ENCODE data around the gene WWC1. TPM values are rescaled to one million over a fixed set of nuclear protein-coding genes. Genes with fewer than 3 reads are reported as not detected.

WWC1 gene
- total RNA-seq, 1 experiment from 2014 or later = 190 TPM

DNA sequence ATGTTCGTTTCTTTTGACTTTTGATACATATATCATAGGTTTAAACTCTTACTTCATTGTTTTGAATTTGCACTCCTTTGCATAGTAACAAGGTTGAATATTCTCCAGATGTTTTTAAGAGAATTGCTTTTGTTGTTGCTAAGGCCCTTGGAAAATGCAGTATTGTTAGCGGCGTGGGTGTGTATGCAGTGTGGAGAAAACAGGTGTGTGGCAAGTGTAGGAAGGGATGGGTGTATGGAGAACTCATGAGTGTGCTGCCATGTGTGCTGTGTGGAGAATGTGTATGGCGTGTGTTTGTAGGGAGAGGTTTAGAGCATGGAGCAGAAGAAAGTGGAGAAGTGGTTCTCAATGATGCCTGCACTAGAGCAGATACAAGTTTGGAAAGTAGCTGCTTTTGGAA is 87.3 kb downstream of the WWC1 start:
- TF ChIP-seq, protein P1, sequence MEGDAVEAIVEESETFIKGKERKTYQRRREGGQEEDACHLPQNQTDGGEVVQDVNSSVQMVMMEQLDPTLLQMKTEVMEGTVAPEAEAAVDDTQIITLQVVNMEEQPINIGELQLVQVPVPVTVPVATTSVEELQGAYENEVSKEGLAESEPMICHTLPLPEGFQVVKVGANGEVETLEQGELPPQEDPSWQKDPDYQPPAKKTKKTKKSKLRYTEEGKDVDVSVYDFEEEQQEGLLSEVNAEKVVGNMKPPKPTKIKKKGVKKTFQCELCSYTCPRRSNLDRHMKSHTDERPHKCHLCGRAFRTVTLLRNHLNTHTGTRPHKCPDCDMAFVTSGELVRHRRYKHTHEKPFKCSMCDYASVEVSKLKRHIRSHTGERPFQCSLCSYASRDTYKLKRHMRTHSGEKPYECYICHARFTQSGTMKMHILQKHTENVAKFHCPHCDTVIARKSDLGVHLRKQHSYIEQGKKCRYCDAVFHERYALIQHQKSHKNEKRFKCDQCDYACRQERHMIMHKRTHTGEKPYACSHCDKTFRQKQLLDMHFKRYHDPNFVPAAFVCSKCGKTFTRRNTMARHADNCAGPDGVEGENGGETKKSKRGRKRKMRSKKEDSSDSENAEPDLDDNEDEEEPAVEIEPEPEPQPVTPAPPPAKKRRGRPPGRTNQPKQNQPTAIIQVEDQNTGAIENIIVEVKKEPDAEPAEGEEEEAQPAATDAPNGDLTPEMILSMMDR (IDR thresholded peaks at IDR 0.05; ENCODE audit: unreplicated experiment) = no peak
- intact Hi-C loops (cut with micrococcal nuclease; ENCODE audit: unreplicated experiment) = no loop called here
- BruUV-seq (replicated peaks) = no TSS peak
- no peak for DNase-seq
- peaks cover 23% of the 10 kb centered on the region for H3K4me1 Mint-ChIP-seq (ENCODE audit: low read depth, unreplicated experiment)
- no peak overlapping the region for H3K4me3 Mint-ChIP-seq (ENCODE audit: low read depth, unreplicated experiment)
- H3K9me3 Mint-ChIP-seq (ENCODE audit: low read depth, unreplicated experiment) = no peaks in the 10 kb centered on the region
- CTCF ChIA-PET = no interaction called here
- no peaks in the 10 kb centered on the region for H3K27me3 Mint-ChIP-seq (ENCODE audit: unreplicated experiment)
- no peak overlapping the region for H3K27ac Mint-ChIP-seq (ENCODE audit: unreplicated experiment)
- H3K36me3 Mint-ChIP-seq (ENCODE audit: insufficient read depth, unreplicated experiment) = peaks cover 21% of the 10 kb centered on the region

DNA sequence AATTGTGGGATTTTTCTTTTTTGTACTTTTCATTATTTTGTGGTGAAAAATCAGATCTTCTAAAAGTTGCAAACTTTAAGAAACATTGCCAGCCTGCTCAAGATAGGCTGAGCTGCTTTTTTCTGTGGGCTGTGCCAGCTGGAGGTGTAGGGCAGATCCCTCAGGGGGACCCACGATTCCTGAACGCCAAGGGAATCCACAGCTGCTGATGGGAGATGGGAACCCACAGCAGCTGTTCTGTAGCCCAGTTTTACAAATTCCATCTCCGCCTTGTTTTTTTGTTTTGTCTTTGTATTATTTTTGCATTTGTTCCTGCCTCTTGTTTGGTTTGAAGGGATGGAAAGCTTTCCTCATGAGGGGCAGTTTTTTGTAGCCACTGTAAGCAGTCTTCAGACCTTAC is 91.0 kb downstream of the WWC1 start:
- H3K36me3 Mint-ChIP-seq (ENCODE audit: insufficient read depth, unreplicated experiment) = peaks cover 45% of the 10 kb centered on the region
- H3K27me3 Mint-ChIP-seq (ENCODE audit: unreplicated experiment) = no peaks in the 10 kb centered on the region
- peaks cover 30% of the 10 kb centered on the region for H3K4me1 Mint-ChIP-seq (ENCODE audit: low read depth, unreplicated experiment)
- no TSS peak for BruUV-seq (replicated peaks)
- no peak overlapping the region for H3K27ac Mint-ChIP-seq (ENCODE audit: unreplicated experiment)
- TF ChIP-seq, protein P1 (IDR thresholded peaks at IDR 0.05; ENCODE audit: unreplicated experiment) = no peak
- CTCF ChIA-PET = interaction anchor here (0.6 to 0.8 kb wide), 2 partner anchors 20 to 48 kb away, joined by 3 to 4 read pairs; no protein-coding TSS in a partner anchor
- no peaks in the 10 kb centered on the region for H3K9me3 Mint-ChIP-seq (ENCODE audit: low read depth, unreplicated experiment)
- DNase-seq = no peak
- intact Hi-C loops (cut with micrococcal nuclease; ENCODE audit: unreplicated experiment) = no loop called here
- no peak overlapping the region for H3K4me3 Mint-ChIP-seq (ENCODE audit: low read depth, unreplicated experiment)

DNA sequence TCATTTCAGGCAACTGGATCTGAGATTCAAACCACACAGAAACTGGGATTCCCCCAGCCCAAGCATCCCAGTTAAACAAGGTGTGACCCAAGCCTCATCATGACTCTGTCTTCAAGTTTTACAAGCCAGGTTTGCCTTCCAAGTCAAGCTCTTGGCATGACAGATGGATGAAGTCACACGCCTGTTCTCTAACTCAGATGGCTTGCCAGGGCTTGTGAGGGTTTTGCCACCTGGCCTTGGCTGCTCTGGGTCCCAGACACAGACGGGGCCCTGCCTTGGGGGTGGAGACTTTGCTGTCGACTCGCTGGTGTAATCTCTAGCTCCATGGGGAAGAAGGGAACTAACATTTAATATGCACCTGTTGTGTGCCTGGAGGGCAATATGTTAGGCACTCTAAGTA is 99.0 kb downstream of the WWC1 start:
- CTCF ChIA-PET = interaction anchor here (0.5 to 1.2 kb wide), 3 partner anchors 30 to 225 kb away, joined by 3 to 4 read pairs (median 3); no protein-coding TSS in a partner anchor

DNA sequence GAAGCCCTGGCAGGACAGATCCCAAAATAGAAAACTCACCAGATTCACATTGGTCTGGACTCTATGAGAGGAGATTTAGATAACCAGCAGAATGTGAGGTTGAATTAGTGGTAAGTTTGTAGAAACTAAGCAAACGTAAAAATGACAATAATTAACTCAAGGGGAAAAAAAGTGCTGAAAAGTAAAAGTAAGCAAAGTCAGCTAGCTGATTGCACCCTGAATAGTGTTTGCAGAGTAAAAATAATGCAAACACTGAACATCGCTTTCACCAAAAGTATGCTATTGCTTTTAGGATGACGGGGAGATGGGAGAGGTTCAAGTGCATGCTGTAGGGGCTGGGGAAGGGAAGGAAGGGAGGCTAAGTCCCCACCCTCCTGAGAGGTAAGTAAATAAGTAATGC is 102.3 kb downstream of the WWC1 start:
- H3K36me3 Mint-ChIP-seq (ENCODE audit: insufficient read depth, unreplicated experiment) = peaks cover 74% of the 10 kb centered on the region
- no peak overlapping the region for H3K27ac Mint-ChIP-seq (ENCODE audit: unreplicated experiment)
- TF ChIP-seq, protein P1 (IDR thresholded peaks at IDR 0.05; ENCODE audit: unreplicated experiment) = no peak
- intact Hi-C loops (cut with micrococcal nuclease; ENCODE audit: unreplicated experiment) = no loop called here
- DNase-seq = no peak
- peaks cover 25% of the 10 kb centered on the region for H3K4me1 Mint-ChIP-seq (ENCODE audit: low read depth, unreplicated experiment)
- BruUV-seq (replicated peaks) = no TSS peak
- CTCF ChIA-PET = interaction anchor here (1.2 kb wide), 1 partner anchor 79 kb away, joined by 4 read pairs; no protein-coding TSS in a partner anchor
- no peaks in the 10 kb centered on the region for H3K27me3 Mint-ChIP-seq (ENCODE audit: unreplicated experiment)
- H3K9me3 Mint-ChIP-seq (ENCODE audit: low read depth, unreplicated experiment) = no peaks in the 10 kb centered on the region
- no peak overlapping the region for H3K4me3 Mint-ChIP-seq (ENCODE audit: low read depth, unreplicated experiment)

More for the DNA sequence above, 99.0 kb downstream of the WWC1 start:
- peak overlapping the region; percentile 28 for H3K27ac Mint-ChIP-seq (ENCODE audit: unreplicated experiment)
- no peak overlapping the region for H3K4me3 Mint-ChIP-seq (ENCODE audit: low read depth, unreplicated experiment)
- peaks cover 32% of the 10 kb centered on the region for H3K4me1 Mint-ChIP-seq (ENCODE audit: low read depth, unreplicated experiment)
- DNase-seq = no peak
- no peaks in the 10 kb centered on the region for H3K27me3 Mint-ChIP-seq (ENCODE audit: unreplicated experiment)
- peaks cover 85% of the 10 kb centered on the region for H3K36me3 Mint-ChIP-seq (ENCODE audit: insufficient read depth, unreplicated experiment)
- BruUV-seq (replicated peaks) = no TSS peak
- H3K9me3 Mint-ChIP-seq (ENCODE audit: low read depth, unreplicated experiment) = no peaks in the 10 kb centered on the region
- TF ChIP-seq, protein P1 (IDR thresholded peaks at IDR 0.05; ENCODE audit: unreplicated experiment) = no peak
- intact Hi-C loops (cut with micrococcal nuclease; ENCODE audit: unreplicated experiment) = no loop called here

Data from Calu3 (cell line).